Activated T-cell treated with anti-CD3 and anti-CD28 coated beads, Interleukin-2, amount 50 U/mL, for 72 hours (primary cell): ENCODE results near the gene FAT3. TPM values are rescaled to one million over a fixed set of nuclear protein-coding genes. Genes with fewer than 3 reads are reported as not detected.

Experiments used
- ATAC-seq, 2 donors: fragments of 150-1000 bp; cut with Tn5 transposase; replicated peaks in 1 of 2; 2 replicates each; pipeline ENCODE4 v1.10.0; 2021; ENCODE audit warnings: moderate library complexity in 2 of 2, mild to moderate bottlenecking in 1 of 2
- DNase-seq, 2 donors: peaks; one replicate each; pipeline ENCODE4 v3.0.0; 2021 to 2022; ENCODE audit warnings: mixed read lengths in 1 of 2
- H3K27ac Mint-ChIP-seq: one replicate; pipeline ENCODE4 v1.8.0; 2022; ENCODE audit warnings: mild to moderate bottlenecking, moderate library complexity, mixed read lengths
- H3K27me3 Mint-ChIP-seq: one replicate; pipeline ENCODE4 v1.8.0; 2022; ENCODE audit warnings: low read depth, mixed read lengths
- H3K36me3 Mint-ChIP-seq, 2 donors: one replicate each; pipeline ENCODE4 v1.8.0; 2022; ENCODE audit warnings: mixed read lengths in 2 of 2, mild to moderate bottlenecking in 1 of 2; ENCODE audit not compliant: insufficient read depth in 2 of 2
- H3K4me1 Mint-ChIP-seq: one replicate; pipeline ENCODE4 v1.8.0; 2022; ENCODE audit warnings: low read depth, mixed read lengths
- H3K4me3 Mint-ChIP-seq, 2 donors: one replicate each; pipeline ENCODE4 v1.8.0; 2022; ENCODE audit warnings: mild to moderate bottlenecking in 2 of 2, mixed read lengths in 2 of 2, moderate library complexity in 2 of 2
- H3K9me3 Mint-ChIP-seq, 2 donors: one replicate each; pipeline ENCODE4 v1.8.0; 2022; ENCODE audit warnings: mixed read lengths in 2 of 2
- total RNA-seq, 2 donors: library from RNA; stranded (reverse); gene quantifications; one replicate each; pipeline ENCODE4 v1.2.3, GENCODE V29; 2022

The FAT3 gene
- total RNA-seq = not detected

GRCh38 chr11:92224407-92225124 lies at the start of gene FAT3:
TSS of gene FAT3 (plus strand) at chr11:92224818. CDS start at chr11:92352113, 127,295 bp downstream.
- DNase-seq (no peak), ATAC-seq (no peak)
- no peaks in the 10 kb centered on the region for H3K4me1 Mint-ChIP-seq
- no peak within 1 kb of the TSS for H3K27ac Mint-ChIP-seq
- peaks cover 3 to 5% of the 10 kb centered on the region in 2 donors for H3K36me3 Mint-ChIP-seq
- H3K27me3 Mint-ChIP-seq = peaks cover 38% of the 10 kb centered on the region
- H3K9me3 Mint-ChIP-seq = peaks cover 2 to 5% of the 10 kb centered on the region in 2 donors
- peak within 1 kb of the TSS in 1 of 2 donors; percentile 24 for H3K4me3 Mint-ChIP-seq

- Mint-ChIP-seq H3K27me3 (no peaks in the 10 kb centered on the region), H3K36me3 (no peaks in the 10 kb centered on the region), H3K9me3 (peaks cover 0 to 4% of the 10 kb centered on the region in 2 donors), H3K27ac (no peak overlapping the region), H3K4me1 (no peaks in the 10 kb centered on the region), H3K4me3 (no peak overlapping the region)
- ATAC-seq = no peak
- no peak for DNase-seq
Observed at GRCh38 chr11:92179017-92179670, 45.5 kb upstream of the FAT3 start.

GRCh38 chr11:92180226-92180625 lies 44.4 kb upstream of the FAT3 start:
- H3K9me3 Mint-ChIP-seq = peaks cover 0 to 4% of the 10 kb centered on the region in 2 donors
- no peak overlapping the region for H3K4me3 Mint-ChIP-seq
- DNase-seq = no peak
- H3K4me1 Mint-ChIP-seq = no peaks in the 10 kb centered on the region
- no peaks in the 10 kb centered on the region for H3K36me3 Mint-ChIP-seq
- no peaks in the 10 kb centered on the region for H3K27me3 Mint-ChIP-seq
- no peak for ATAC-seq
- no peak overlapping the region for H3K27ac Mint-ChIP-seq

GRCh38 chr11:92180664-92181251 lies 43.9 kb upstream of the FAT3 start:
- Mint-ChIP-seq H3K9me3 (peaks cover 0 to 4% of the 10 kb centered on the region in 2 donors), H3K4me1 (no peaks in the 10 kb centered on the region), H3K27ac (no peak overlapping the region), H3K4me3 (no peak overlapping the region), H3K36me3 (no peaks in the 10 kb centered on the region), H3K27me3 (no peaks in the 10 kb centered on the region)
- ATAC-seq (no peak), DNase-seq (no peak)

GRCh38 chr11:92190535-92191206 lies 33.9 kb upstream of the FAT3 start:
- Mint-ChIP-seq H3K4me3 (no peak overlapping the region), H3K27me3 (no peaks in the 10 kb centered on the region)

GRCh38 chr11:92192141-92192540 lies 32.5 kb upstream of the FAT3 start:
- DNase-seq (no peak), ATAC-seq (no peak)
- H3K4me3 Mint-ChIP-seq = no peak overlapping the region
- H3K27me3 Mint-ChIP-seq = no peaks in the 10 kb centered on the region
- H3K27ac Mint-ChIP-seq = no peak overlapping the region
- H3K9me3 Mint-ChIP-seq = peaks cover 0 to 2% of the 10 kb centered on the region in 2 donors
- H3K36me3 Mint-ChIP-seq = no peaks in the 10 kb centered on the region
- no peaks in the 10 kb centered on the region for H3K4me1 Mint-ChIP-seq

More at GRCh38 chr11:92190535-92191206, 33.9 kb upstream of the FAT3 start:
- no peak for DNase-seq
- no peak for ATAC-seq
- Mint-ChIP-seq H3K36me3 (no peaks in the 10 kb centered on the region), H3K27ac (no peak overlapping the region), H3K4me1 (no peaks in the 10 kb centered on the region), H3K9me3 (peaks cover 0 to 2% of the 10 kb centered on the region in 2 donors)

GRCh38 chr11:92198268-92198667 lies 26.4 kb upstream of the FAT3 start:
- Mint-ChIP-seq H3K27me3 (no peaks in the 10 kb centered on the region), H3K4me1 (no peaks in the 10 kb centered on the region), H3K4me3 (no peak overlapping the region), H3K9me3 (peaks cover 0 to 2% of the 10 kb centered on the region in 2 donors), H3K36me3 (no peaks in the 10 kb centered on the region), H3K27ac (no peak overlapping the region)
- ATAC-seq = no peak
- no peak for DNase-seq

GRCh38 chr11:92199991-92200390 lies 24.6 kb upstream of the FAT3 start:
- H3K4me3 Mint-ChIP-seq = no peak overlapping the region
- no peaks in the 10 kb centered on the region for H3K36me3 Mint-ChIP-seq
- no peak for DNase-seq
- ATAC-seq = no peak
- H3K27ac Mint-ChIP-seq = no peak overlapping the region
- H3K27me3 Mint-ChIP-seq = no peaks in the 10 kb centered on the region
- H3K4me1 Mint-ChIP-seq = no peaks in the 10 kb centered on the region
- peaks cover 0 to 2% of the 10 kb centered on the region in 2 donors for H3K9me3 Mint-ChIP-seq

- Mint-ChIP-seq H3K27ac (no peak overlapping the region), H3K4me3 (no peak overlapping the region), H3K27me3 (no peaks in the 10 kb centered on the region), H3K9me3 (peaks cover under 1 to 3% of the 10 kb centered on the region in 2 donors), H3K36me3 (no peaks in the 10 kb centered on the region), H3K4me1 (no peaks in the 10 kb centered on the region)
- ATAC-seq = no peak
- no peak for DNase-seq
Observed at GRCh38 chr11:92204731-92205130, 19.9 kb upstream of the FAT3 start.

GRCh38 chr11:92206441-92206840 lies 18.2 kb upstream of the FAT3 start:
- Mint-ChIP-seq H3K27ac (no peak overlapping the region), H3K4me1 (no peaks in the 10 kb centered on the region), H3K9me3 (peaks cover 4% of the 10 kb centered on the region in 2 donors), H3K36me3 (no peaks in the 10 kb centered on the region), H3K27me3 (peaks cover 4% of the 10 kb centered on the region), H3K4me3 (no peak overlapping the region)
- ATAC-seq (no peak), DNase-seq (no peak)

GRCh38 chr11:92211576-92212167 lies 12.9 kb upstream of the FAT3 start:
- H3K9me3 Mint-ChIP-seq = peaks cover 2 to 5% of the 10 kb centered on the region in 2 donors
- no peaks in the 10 kb centered on the region for H3K36me3 Mint-ChIP-seq
- H3K4me1 Mint-ChIP-seq = no peaks in the 10 kb centered on the region
- DNase-seq (no peak), ATAC-seq (no peak)
- H3K27me3 Mint-ChIP-seq = peaks cover 6% of the 10 kb centered on the region
- H3K4me3 Mint-ChIP-seq = no peak overlapping the region
- no peak overlapping the region for H3K27ac Mint-ChIP-seq

GRCh38 chr11:92212530-92212929 lies 12.1 kb upstream of the FAT3 start:
- Mint-ChIP-seq H3K27ac (no peak overlapping the region), H3K4me3 (no peak overlapping the region), H3K36me3 (no peaks in the 10 kb centered on the region), H3K27me3 (peaks cover 6% of the 10 kb centered on the region), H3K9me3 (peaks cover 2 to 5% of the 10 kb centered on the region in 2 donors), H3K4me1 (no peaks in the 10 kb centered on the region)
- ATAC-seq = no peak
- DNase-seq = no peak

- Mint-ChIP-seq H3K4me3 (no peak overlapping the region), H3K4me1 (no peaks in the 10 kb centered on the region), H3K9me3 (peaks cover 2% of the 10 kb centered on the region in 2 donors), H3K27me3 (no peaks in the 10 kb centered on the region), H3K27ac (no peak overlapping the region), H3K36me3 (no peaks in the 10 kb centered on the region)
- DNase-seq (no peak), ATAC-seq (no peak)
Observed at GRCh38 chr11:92216789-92217188, 7.8 kb upstream of the FAT3 start.
